PC-3 (cell line): Measurements from ENCODE around the gene SETD1B. TPM values are rescaled to one million over a fixed set of nuclear protein-coding genes. Genes with fewer than 3 reads are reported as not detected.

Source experiments
- ATAC-seq: fragments of 200-7000 bp; cut with Tn5 transposase; 2 replicates; pipeline ENCODE4 v1.9.1; 2020; ENCODE audit warnings: mild to moderate bottlenecking, moderate library complexity
- BruUV-seq: library from RNA; stranded (reverse); fragments of 400-500 nt; replicated peaks from 2 replicates; lab custom pipeline; 2021; lab: Mats Ljungman, UMichigan
- CTCF ChIA-PET: fragments of 300-600 bp; sonication (Branson Sonifier 250); formaldehyde crosslinking; loops from one replicate; lab custom pipeline; 2022; ENCODE audit warnings: antibody characterized with exemption; lab: Charles Lee
- POLR2A ChIA-PET: fragments of 300-600 bp; sonication (Branson Sonifier 250); formaldehyde crosslinking; loops from one replicate; lab custom pipeline; 2022; ENCODE audit warnings: antibody characterized with exemption; ENCODE audit not compliant: unreplicated experiment; lab: Charles Lee
- DNase-seq: peaks from one replicate; pipeline ENCODE4 v3.0.0-alpha.2; 2015
- H2AFZ ChIP-seq: fragments of 300-600 bp; sonication (generic); 2 replicates; pipeline ENCODE4 v1.6.0; 2016; ENCODE audit warnings: antibody characterized with exemption, low read length
- H3F3A ChIP-seq: fragments of 300-600 bp; sonication (generic); one replicate; pipeline ENCODE4 v1.6.0; 2017; ENCODE audit warnings: antibody characterized with exemption, low read length, control low read depth, mild to moderate bottlenecking; ENCODE audit not compliant: unreplicated experiment
- H3K27ac ChIP-seq: fragments of 300-600 bp; sonication (generic); 2 replicates; pipeline ENCODE4 v1.5.1; 2016; ENCODE audit warnings: mild to moderate bottlenecking, low read length
- H3K27me3 ChIP-seq: fragments of 300-600 bp; sonication (generic); 2 replicates; pipeline ENCODE4 v1.6.1; 2016; ENCODE audit warnings: low read length, mixed read lengths
- H3K36me3 ChIP-seq: fragments of 300-600 bp; sonication (generic); 2 replicates; pipeline ENCODE4 v1.6.1; 2016; ENCODE audit warnings: low read depth, mixed run types, low read length, mixed read lengths
- H3K4me1 ChIP-seq: fragments of 300-600 bp; sonication (generic); 2 replicates; pipeline ENCODE4 v1.5.1; 2016; ENCODE audit warnings: low read length; ENCODE audit not compliant: insufficient read depth
- H3K4me2 ChIP-seq: fragments of 300-600 bp; sonication (generic); 2 replicates; pipeline ENCODE4 v1.6.0; 2016; ENCODE audit warnings: low read length
- H3K4me3 ChIP-seq: fragments of 300-600 bp; sonication (generic); 2 replicates; pipeline ENCODE4 v1.5.1; 2016; ENCODE audit warnings: mild to moderate bottlenecking, low read length, mixed read lengths
- H3K79me2 ChIP-seq: fragments of 300-600 bp; sonication (generic); 2 replicates; pipeline ENCODE4 v1.6.1; 2017; ENCODE audit warnings: low read length, mixed read lengths
- H3K9ac ChIP-seq: fragments of 300-600 bp; sonication (generic); 2 replicates; pipeline ENCODE4 v1.6.0; 2016; ENCODE audit warnings: mild to moderate bottlenecking, low read length
- H3K9me2 ChIP-seq: fragments of 300-600 bp; sonication (generic); replicated peaks from 2 replicates; pipeline ENCODE4 v1.6.1; 2016; ENCODE audit warnings: mixed run types, low read length, mixed read lengths
- H3K9me3 ChIP-seq: fragments of 300-600 bp; sonication (generic); 2 replicates; pipeline ENCODE4 v1.6.1; 2016; ENCODE audit warnings: low read length, mixed read lengths
- H4K20me1 ChIP-seq: fragments of 300-600 bp; sonication (generic); 2 replicates; pipeline ENCODE4 v1.6.1; 2016; ENCODE audit warnings: low read length, mixed read lengths
- CTCF ChIP-seq: fragments of 300-600 bp; sonication (generic); conservative IDR thresholded peaks from 2 replicates; pipeline ENCODE4 v1.5.1; 2017; ENCODE audit warnings: antibody characterized with exemption, low read depth, mild to moderate bottlenecking, low read length
- EZH2 ChIP-seq: fragments of 300-600 bp; sonication (generic); IDR thresholded peaks from one replicate; pipeline ENCODE4 v1.6.1; 2017; ENCODE audit warnings: antibody characterized with exemption, mild to moderate bottlenecking, low read length; ENCODE audit not compliant: unreplicated experiment
- EZH2phosphoT487 ChIP-seq: fragments of 300-600 bp; sonication (generic); IDR thresholded peaks from 2 replicates; pipeline ENCODE4 v1.6.1; 2018; ENCODE audit warnings: mild to moderate bottlenecking, antibody characterized with exemption, low read length, borderline replicate concordance
- intact Hi-C: fragments of 100-400 bp; cut with micrococcal nuclease; formaldehyde crosslinking; loops from 2 replicates; pipeline ENCODE4 v1.9.0; 2023
- total RNA-seq: library from RNA; depleted of rRNA; stranded (reverse); fragments of >200 nt; gene quantifications from 2 replicates; pipeline ENCODE4 v1.2.3, GENCODE V29; 2014

Gene SETD1B
- total RNA-seq, 1 experiment from 2014 or later = 7.5 TPM

- intact Hi-C loops = no loop called here
Measured at GRCh38 chr12:121857322-121858246, 53.8 kb downstream of the SETD1B start.

DNA sequence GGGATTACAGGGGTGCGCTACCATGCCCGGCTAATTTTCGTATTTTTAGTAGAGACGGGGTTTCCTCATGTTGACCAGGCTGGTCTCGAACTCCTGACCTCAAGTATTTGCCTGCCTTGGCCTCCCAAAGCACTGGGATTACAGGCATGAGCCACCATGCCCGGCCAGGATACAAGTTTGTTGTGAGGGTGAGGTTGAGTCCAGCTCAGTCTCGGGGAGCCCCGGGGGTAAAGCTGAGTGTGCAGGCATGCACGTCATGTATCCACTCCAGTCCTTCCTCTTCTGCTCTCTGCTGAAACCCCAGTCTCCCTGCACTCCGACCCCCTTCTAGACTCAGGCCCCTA lies 54.5 kb downstream of the SETD1B start:
- TF ChIP-seq EZH2 = no peak
- H2AFZ ChIP-seq = no peak overlapping the region
- intact Hi-C loops = no loop called here
- ChIA-PET CTCF (no interaction called here), POLR2A (no interaction called here)
- H3K4me2 ChIP-seq = no peak overlapping the region
- H3K27me3 ChIP-seq = no peaks in the 10 kb centered on the region
- no peaks in the 10 kb centered on the region for H3K9me3 ChIP-seq
- H3K9me2 ChIP-seq = no peaks in the 10 kb centered on the region
- H3K27ac ChIP-seq = no peak overlapping the region
- H3F3A ChIP-seq = no peaks in the 10 kb centered on the region
- ATAC-seq = no peak
- H3K4me3 ChIP-seq = no peak overlapping the region
- no peaks in the 10 kb centered on the region for H4K20me1 ChIP-seq
- peaks cover 18% of the 10 kb centered on the region for H3K4me1 ChIP-seq
- DNase-seq = no peak
- no TSS peak for BruUV-seq
- no peaks in the 10 kb centered on the region for H3K36me3 ChIP-seq
- no peaks in the 10 kb centered on the region for H3K79me2 ChIP-seq
- H3K9ac ChIP-seq = no peak overlapping the region

More at GRCh38 chr12:121857322-121858246, 53.8 kb downstream of the SETD1B start:
- Histone ChIP-seq H3F3A (no peaks in the 10 kb centered on the region), H3K9me3 (no peaks in the 10 kb centered on the region), H3K27me3 (no peaks in the 10 kb centered on the region), H3K36me3 (no peaks in the 10 kb centered on the region), H3K4me1 (peaks cover 18% of the 10 kb centered on the region), H3K9me2 (no peaks in the 10 kb centered on the region), H3K4me2 (no peak overlapping the region), H3K79me2 (no peaks in the 10 kb centered on the region), H3K4me3 (no peak overlapping the region), H3K27ac (no peak overlapping the region), H4K20me1 (no peaks in the 10 kb centered on the region), H2AFZ (no peak overlapping the region), H3K9ac (no peak overlapping the region)
- ChIA-PET CTCF (no interaction called here), POLR2A (no interaction called here)
- TF ChIP-seq CTCF = no peak
- TF ChIP-seq EZH2phosphoT487 = no peak
- no peak for TF ChIP-seq EZH2
- ATAC-seq (no peak), DNase-seq (no peak)
- no TSS peak for BruUV-seq

DNA sequence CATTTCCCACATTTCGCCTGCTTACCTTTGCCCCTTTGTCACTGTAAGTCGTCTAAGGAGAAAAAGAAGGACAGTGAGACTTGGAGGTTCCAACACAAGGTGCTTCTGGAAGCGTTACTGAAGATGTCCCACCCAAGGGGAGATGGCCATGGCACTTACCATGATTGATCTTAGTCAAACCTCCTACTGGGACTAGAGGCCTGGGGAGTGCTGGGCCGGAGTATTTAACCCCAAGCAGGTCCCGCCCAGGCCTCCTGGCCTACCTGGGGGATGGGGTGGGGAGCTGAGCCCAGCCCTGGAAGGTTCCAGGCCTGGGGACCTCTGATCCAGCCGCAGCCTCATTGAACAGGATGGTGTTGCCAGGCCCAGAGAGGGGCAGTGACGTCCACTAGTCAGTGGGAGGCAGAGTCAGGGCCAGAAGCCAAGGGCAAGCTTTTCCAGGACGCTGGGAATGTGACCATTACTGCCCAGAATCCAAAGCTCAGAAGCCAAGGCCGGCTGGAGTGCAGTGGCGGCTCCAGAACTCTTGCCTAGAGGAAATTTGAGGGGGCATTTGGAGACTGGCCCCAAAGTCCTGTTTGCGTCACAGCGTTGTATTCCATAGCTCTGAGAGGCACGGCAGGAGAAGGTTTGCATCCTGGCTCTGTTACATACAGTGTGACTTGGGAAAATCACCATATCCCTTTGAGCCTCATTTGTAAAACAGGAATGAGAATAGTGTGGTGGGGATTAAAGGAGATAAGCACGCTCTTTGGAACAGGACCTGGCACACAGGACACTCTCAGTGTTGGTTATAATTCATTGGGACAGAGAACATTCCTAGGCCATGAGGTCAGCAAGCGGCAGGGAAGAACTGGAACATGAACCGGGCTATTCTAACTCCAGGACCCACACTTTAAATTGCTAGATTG lies 55.1 kb downstream of the SETD1B start, which contains the start of gene HPD:
HPD (minus strand) TSS at position 198 of the 911 bp plus-strand sequence; CDS start at position 162, 36 bp downstream.
- Histone ChIP-seq H2AFZ (peak within 1 kb of the TSS; percentile 2; the same call in 1 of the 2 replicates), H3K27ac (no peak within 1 kb of the TSS), H4K20me1 (no peaks in the 10 kb centered on the region), H3K4me1 (peaks cover 18% of the 10 kb centered on the region), H3K36me3 (no peaks in the 10 kb centered on the region), H3K9ac (no peak within 1 kb of the TSS), H3K4me2 (no peak within 1 kb of the TSS), H3F3A (no peaks in the 10 kb centered on the region), H3K9me3 (no peaks in the 10 kb centered on the region), H3K79me2 (no peaks in the 10 kb centered on the region), H3K27me3 (no peaks in the 10 kb centered on the region), H3K9me2 (no peaks in the 10 kb centered on the region), H3K4me3 (no peak within 1 kb of the TSS)
- TF ChIP-seq EZH2 (no peak), EZH2phosphoT487 (no peak), CTCF (no peak)
- ChIA-PET CTCF (no interaction called here), POLR2A (no interaction called here)
- peak; percentile 85 for ATAC-seq
- intact Hi-C loops = no loop called here
- BruUV-seq = no TSS peak
- peak; percentile 77 for DNase-seq
